Vein endothelial cell (primary cell): ENCODE data around the gene NCAM1. TPM values are rescaled to one million over a fixed set of nuclear protein-coding genes. Genes with fewer than 3 reads are reported as not detected.

ENCODE experiments used
- small RNA-seq: library from RNA; depleted of rRNA; stranded (forward); fragments of <200 nt; gene quantifications from one replicate; pipeline ENCODE3, GENCODE V24; 2012
- total RNA-seq: library from RNA; depleted of rRNA; stranded (reverse); fragments of >200 nt; gene quantifications from 2 replicates; pipeline ENCODE4 v1.2.3, GENCODE V29; 2012

The NCAM1 gene
- 1.4 and 1.6 TPM in 2 replicates for total RNA-seq

DNA sequence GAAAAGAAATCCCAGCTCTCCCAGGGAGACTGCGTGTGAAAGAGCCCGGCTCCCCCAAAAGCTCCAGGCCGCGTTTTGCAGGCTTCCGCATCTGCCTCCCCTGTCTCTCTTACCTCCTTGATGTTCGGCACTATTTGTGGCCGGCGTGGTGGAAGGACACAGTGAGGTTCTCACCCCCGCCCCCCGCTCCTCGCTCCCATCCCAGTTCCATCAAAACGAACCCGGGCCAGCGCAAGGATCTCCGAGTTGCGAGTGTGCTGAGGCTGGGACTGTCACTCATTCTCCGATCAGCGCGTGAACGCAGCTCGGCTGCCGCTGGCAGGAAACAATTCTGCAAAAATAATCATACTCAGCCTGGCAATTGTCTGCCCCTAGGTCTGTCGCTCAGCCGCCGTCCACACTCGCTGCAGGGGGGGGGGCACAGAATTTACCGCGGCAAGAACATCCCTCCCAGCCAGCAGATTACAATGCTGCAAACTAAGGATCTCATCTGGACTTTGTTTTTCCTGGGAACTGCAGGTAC is at the start of gene NCAM1:
NCAM1 (plus strand) TSS at position 275 of the 523 bp plus-strand sequence.

DNA sequence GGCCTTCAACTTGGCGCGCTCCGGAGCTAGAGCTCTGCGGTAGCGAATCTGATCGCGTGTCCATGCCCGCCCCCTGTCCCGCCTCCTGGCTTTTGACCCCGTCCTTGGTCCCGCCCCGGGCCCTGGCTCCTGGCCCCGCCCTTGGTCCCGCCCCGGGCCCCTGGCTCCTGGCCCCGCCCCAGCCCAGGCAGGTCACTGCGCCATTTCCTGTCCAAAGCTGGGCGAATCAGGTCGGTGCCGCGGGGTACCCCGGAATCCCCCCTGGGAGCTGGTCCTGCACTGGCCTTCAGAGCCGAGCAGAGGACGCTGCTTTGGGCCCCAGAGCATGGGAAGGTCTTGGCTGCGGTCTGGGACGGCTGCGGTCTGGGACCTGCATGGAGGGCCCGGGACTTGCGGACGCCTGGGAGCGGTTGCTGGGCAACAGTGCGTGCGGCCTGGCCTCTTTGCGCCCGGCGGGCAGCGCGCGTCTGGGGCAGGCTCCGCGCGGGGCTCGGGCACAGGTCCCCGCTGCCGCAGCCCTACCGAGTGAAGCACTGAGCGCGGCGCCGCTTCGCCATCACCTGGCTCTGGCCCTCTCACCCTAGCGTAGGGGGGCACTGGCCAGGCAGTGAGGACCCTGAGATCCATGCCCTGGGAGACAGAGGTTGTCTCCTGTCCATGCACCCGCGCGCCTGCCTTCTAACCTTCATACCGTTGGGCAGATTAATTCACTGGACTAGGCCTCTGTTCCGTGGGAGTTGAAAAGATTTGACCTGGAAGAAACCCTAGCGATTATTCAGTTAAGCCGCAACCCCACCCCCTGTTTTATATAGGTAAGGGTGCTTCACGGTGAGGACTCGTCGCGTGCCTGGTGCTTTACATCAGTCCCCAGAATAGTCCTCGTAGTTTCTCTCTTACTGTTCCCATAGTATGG is 353.4 kb downstream of the NCAM1 start, which contains the start of gene TTC12:
TTC12 (plus strand) TSS at position 195 of the 913 bp plus-strand sequence. CDS start 1,675 bp downstream, outside the sequence.

Small RNA genes lying within 50 kb of the gene (small RNA-seq; reads per million reads assigned to genes)
- not detected for gene RNU7-187P
